Brain pericyte (primary cell): Measurements from ENCODE around the gene GPC5.

Experiments
- DNase-seq: peaks from one replicate; pipeline ENCODE4 v3.0.0-alpha.2; 2012; ENCODE audit warnings: low read depth, low spot score

Gene GPC5

DNA sequence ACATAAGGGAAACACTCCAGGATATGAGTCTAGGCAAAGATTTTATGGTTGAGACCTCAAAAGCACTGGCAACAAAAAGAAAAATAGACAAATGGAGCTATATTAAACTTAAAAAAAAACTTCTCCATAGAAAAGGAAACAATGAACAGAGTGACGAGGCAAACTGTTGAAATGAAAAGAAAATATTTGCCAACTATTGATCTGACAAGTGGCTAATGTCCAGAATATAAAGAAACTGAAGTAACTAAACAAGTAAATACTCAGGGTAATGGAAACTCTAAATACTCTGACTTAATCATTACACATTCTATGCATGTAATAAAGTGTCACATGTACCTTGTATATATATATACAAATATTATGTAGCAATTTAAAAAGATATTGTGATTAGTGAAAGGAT, 562.5 kb downstream of the GPC5 start:
- no peak for DNase-seq

DNA sequence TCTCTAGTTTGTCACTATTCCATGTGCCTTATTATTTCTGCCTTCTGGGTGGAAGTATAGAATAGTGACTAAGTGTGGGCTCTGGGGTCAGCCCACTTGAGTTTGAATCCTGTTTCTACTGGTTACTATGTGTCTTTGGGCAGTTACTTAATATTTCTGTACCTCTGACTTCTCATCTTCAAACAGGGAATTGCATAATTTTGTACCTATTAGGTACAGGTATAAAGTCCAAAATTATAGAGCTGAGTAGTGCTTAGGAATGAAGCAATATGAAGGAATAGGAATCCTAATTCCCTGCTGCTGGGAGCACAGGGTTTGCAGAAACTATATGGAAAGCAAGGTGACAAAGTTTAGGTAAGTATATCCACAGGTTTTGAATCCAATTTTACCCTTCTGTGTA, 564.5 kb downstream of the GPC5 start:
- no peak for DNase-seq

DNA sequence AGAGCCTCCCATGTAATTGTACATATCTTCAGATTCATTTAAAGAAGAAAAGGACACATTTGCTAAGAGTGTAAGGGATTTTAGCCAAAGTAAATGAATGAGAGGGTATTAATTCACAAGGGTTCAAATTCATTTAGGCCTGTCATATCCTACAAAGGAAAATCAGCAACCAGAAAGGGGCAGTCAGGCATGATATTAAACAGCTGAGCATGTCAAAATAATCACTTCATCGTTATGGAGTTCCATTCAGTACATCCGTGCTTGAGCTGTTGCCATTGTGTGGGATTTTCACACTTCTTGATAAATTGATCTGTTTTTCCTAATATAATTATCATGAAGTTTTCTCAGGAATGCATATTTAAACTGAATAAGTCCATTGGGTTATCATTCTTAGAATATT, 567.1 kb downstream of the GPC5 start:
- no peak for DNase-seq

DNA sequence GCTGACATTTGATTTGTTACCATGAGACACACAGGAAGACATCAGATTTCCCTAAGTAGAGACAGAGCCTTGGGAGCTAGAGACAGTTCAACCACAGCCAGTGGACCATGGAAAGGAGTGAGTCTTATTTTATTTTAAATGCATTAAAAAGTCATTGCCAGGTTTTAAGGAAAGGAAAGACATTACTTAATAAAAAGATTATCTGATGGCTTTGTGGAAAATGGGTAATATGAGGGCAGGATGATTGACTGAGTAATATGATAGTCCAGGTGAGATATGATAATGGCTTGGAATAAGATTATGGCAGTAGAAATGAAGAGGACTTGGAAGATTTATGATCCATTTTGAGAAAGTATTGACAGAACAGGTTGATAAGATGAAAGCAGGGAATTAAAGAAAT, 580.1 kb downstream of the GPC5 start:
- DNase-seq, result no peak

DNA sequence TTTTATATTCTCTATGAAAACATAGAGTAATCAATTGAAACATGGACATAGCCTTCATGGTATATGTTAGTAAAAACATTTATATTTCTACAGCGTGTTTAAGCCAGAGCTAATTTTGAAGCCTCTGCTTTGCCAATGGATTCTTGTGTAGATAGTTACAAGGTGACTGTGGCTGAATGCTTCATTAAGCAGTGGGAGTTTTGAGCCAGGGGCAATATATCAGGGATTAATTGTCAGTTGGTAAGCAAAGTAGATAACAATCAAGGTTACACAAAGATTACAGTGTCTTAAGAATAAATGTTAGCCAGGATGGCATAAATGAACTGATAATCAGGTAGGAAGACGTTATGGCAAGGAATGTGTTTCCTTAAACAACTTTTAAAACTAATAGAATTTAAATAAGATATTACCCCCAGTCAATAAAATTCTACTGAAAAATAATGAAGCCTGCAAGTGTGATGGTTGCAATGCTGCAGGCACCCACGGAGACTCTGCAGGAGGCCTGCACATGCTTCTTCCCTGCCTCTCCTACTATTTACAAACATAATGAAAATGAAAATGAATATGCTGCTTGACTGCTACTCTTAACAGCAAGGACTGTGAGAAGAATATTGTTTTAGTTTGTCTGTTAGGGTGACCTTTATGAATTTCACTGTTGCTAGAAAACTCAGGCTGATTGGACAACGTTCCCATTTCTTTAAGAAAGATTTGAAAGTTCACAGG, 588.5 kb downstream of the GPC5 start:
- no peak for DNase-seq

DNA sequence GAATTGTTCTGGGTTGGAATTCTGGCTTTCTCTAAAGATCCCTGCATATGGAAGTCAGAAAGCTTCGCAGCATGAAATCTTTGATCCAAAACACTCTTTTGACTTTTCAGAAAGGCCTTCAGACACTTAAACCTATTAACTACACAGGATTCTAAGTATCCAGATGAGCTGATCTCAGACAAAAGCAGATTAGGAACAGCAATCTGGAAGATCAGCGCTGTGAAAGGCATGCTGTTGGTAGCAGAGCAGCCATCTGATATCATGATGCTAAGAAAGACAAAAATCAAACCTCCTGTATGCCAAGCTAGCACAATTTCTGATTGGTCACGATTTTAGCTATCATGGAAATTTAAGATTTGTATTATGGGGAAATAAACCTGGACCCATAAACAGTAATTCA, 589.9 kb downstream of the GPC5 start:
- DNase-seq, result no peak

DNA sequence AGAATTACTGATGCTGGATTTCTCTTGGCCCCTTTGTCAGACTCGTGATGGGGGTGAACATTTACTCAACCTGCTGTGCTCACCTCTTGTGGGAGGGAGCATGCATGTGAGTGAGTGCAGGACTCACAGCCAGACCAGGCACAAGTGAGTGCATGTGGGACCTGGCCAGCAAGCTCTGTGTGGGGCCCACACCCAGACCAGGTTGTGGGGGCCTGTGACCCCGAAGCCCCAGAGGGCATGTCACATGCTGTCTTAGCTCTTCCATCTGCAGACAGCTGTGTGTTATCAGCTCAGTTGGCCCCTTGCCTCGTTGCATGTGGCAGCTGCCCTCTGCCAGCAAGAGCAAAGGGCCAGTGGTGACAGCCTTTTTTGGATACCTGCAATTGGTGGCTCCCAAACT, 614.4 kb downstream of the GPC5 start:
- DNase-seq, result no peak

DNA sequence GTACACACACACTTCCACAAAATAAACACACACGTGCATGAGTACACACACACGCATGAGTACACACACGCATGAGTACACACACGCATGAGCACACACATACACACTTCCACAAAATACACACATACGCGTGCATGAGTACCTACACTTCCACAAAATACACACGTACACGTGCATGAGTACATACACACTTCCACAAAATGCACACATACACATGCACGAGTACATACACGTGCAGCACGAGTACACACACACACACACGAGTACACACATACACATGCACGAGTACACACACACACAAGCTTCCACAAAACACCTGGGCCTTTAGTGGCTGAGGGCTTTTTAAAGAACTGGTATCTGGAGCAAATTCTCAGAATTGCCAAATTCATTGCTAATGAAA, 619.3 kb downstream of the GPC5 start:
- no peak for DNase-seq

DNA sequence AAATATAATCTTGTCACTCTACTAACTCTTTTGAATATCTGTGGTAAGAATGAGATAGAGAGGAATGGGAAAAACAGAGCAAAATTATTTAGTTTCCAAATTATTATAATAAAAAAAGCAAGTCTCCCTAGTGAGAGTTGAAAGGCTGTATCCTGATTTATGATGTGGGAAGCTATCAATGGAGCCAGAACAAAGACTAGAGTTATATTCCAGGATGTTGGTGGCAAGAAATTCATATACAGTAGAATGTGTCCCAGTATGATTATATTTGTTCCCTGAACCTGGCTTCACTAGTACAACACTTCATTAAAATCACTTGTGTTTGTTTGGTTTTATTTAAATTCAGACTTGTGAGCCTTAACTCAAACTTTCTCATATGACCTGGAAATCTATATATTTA, 630.3 kb downstream of the GPC5 start:
- no peak for DNase-seq

DNA sequence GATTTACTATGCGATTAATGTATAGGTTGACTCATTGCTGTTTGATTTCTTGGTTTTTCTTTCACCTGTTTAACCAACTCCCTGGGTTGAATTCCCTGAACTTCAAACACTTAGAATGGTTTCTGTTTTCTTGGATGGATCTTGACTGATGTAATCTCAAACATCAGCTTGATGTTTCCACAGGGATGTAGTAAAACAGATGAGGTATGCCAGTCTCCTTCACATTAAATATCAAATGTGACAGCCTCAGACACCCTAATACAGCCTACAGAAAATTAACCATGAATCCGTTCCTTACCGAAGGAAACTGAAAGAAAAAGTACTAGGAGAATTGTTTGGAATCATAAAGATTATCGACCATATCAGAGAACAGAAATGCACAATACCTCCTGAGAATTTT, 631.2 kb downstream of the GPC5 start:
- no peak for DNase-seq

DNA sequence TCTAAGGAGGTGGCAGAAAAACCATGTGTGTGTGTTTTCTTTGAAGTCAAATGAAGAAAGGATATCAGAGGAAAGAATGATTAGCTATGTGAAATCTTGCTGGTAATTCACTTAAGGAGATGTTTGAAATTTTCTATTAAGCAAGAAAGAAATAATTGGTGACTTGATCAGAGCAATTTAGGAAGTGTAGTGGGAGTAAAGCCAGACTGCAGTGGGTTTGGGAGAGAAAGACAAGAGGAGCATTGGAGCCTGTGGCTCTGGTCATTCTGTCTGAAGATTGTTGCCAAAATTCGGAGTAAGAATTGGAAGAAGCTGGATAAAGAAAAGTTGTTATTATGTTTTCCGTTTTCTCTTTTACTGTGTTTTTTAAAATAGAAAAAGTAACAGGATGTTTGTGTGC, 640.5 kb downstream of the GPC5 start:
- DNase-seq, result no peak

DNA sequence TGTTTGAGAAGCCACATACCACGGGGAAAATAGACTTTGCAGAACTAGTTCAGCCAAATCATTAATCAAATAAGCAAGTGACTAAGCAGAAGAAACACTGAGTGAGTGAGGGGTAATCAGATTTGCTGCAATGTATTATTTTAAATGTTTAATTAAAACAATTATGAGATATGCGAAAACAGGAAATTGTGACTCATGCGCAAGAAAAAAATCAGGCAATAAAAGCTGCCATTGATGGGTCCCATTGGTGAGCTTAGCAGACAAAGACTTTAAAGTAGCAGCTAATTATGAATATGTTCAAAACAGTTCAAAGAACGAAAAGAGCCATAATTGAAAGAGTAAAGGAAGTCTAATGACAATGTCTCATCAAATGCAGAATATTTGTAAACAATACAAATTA, 644.1 kb downstream of the GPC5 start:
- DNase-seq, result no peak

DNA sequence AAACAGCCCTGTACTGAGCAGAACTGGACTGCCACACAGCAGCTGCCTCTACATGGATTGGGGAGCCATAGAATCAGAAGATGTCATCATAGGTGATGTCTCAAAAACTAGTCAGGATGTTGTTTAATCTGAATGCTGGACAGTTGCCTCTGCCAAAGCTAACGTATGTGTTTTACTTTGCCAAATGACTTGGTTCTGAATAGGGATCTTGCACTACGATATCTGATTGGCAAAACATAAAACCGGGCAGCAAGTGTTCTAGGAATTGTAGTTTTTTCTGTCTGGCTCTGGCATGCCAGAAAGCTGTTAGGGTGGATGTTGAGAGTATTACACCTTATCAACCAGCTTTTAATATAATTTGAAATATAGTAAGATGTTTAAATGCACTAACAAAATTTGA, 645.9 kb downstream of the GPC5 start:
- no peak for DNase-seq

DNA sequence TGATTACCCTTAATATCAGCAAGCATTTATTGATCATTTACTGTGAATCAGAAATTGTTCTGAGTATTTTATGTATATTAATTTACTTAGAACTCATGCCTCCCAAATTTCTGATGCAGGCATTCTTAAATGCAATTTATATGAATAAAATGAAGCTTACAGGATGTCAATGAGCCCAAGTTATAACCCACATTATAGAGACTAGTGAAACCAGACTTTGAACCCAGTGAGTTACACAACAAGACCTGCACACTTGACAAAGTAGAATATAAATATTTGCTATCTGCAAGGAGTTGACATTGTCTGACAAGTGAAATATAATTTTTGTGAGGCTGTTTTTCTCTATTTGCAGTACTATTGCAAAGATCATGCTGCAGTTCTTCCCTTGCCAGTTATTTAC, 656.0 kb downstream of the GPC5 start:
- no peak for DNase-seq

DNA sequence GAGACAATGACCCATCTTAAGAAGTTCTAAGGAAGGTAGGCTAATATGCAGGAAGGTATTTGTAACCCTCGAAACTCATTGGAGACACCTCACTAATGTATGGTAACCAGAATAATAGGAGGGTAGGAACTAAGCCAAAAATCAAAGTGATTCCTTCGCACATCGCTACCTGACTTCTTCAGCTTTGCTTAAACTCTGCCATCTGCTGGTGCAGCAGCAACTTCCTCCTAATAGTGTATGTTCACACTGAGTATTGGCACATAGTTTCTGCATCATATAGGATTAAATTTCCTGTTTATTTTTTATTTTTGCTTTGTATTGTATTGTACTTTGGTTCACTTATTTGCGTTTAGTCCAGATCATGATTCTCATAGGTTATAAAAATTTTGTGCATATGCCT, 676.2 kb downstream of the GPC5 start:
- DNase-seq, result no peak

DNA sequence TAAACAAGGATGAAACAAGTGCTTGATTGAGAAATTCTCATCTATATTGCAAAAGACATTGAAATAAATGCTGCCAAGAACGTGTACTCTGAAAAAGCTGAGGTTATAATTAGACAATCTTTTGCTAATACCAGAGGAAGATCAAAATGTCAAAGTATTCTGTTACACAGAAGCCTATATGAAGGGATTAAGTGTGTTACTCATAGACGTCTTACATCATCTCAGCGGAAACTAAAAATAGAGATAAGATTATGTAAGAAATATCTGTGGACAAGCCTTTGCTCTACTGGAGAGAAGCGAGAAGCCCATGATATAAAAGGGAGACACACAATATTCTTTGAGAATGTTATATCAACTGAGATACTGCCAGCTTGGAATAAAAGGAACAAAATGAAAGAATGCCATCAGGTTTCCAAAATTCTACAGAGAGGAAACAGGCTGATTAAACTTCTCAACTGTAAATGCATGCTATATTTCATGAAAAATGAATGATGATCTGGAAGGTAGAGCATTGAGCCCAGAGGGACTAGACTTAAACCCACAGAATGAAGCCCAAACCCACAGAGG, 699.0 kb downstream of the GPC5 start:
- DNase-seq, result no peak

DNA sequence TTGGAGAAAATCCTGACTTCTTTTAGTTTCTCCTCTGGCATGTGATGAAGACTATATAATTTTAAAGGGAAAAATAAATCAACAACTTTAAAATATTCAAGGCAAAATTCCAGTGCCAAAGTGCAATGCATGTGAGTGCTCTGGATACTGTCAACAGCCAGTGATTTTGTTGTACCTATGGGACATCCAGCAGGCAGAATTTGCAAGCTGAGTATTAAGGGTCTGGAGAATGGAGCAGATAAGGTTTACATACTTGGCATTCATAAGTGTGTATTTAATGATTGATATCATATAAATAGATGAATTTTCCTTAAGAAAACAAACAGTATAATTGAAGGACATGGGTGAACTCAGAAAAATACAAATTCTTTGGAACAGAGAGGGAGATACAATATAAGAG, 703.4 kb downstream of the GPC5 start:
- DNase-seq, result no peak

DNA sequence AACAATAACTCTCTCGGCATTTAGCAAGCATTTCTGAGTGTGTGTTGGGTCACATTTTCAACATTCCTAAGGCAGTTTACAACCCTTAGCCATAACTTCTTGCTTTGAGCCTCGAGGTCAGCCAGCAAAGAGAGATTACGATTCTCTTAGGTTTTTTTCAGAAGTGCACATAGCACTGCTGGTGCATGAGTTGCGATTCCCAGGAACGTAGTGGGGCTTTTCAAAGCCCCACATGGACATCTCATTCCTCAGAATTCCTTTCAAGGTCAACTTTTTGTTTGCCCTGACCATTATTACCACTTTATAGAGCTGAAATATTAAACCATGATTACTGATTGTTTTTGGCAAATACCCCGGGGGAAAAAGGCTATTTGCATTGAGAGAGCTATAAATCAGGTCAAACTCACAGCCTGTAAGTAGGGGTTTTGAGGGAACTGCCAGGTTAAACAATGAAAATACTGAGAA, 705.3 kb downstream of the GPC5 start:
- no peak for DNase-seq

DNA sequence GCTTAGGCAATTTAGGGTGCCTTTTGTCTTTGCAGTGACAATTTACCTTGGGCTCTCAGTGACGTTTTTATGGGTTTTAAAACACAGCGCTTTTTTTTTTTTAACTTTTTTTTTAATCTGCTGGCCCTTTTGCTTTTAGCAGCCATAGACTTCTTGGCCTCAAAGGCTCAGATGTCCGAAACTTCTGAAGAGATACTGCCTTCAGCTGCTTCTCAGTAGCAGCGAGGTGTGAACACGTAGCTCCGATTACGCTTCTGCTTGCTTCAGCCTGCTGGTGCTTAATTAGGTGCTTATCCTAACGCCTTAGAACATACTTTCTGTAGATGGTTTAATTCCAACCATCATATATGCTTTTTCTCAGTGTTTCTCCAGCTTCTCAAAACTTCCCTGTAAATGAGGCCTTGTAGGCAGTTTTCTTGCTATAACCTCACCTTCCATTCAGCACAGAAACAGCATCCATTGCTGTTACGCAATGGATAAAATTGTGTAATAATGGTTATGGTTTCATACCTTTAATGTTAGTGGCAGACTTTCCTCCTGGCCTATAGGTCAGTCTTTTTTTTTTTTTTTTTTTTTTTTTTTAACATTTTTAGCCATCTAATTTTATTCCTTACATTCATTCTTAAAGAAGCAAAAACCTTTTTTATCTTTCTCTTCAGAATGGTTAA, 723.9 kb downstream of the GPC5 start:
- no peak for DNase-seq

DNA sequence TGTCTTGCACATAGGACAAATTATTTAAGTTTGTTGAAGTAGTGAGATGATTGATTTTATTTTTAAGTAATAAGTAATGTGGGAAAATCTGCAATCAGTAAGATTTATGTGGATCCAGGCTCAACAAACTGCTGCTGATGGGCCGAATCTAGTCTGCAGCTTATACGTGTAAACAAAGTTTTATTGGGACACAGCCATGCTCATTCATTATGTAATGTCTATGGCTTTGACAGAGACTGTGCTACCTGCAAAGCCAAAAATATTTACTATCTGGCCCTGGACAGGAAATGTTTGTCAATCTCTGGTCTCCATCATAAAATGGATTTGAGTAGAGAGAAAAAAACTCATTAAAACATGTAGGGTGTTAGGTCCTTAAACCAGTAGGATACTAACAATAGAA, 728.0 kb downstream of the GPC5 start:
- no peak for DNase-seq

DNA sequence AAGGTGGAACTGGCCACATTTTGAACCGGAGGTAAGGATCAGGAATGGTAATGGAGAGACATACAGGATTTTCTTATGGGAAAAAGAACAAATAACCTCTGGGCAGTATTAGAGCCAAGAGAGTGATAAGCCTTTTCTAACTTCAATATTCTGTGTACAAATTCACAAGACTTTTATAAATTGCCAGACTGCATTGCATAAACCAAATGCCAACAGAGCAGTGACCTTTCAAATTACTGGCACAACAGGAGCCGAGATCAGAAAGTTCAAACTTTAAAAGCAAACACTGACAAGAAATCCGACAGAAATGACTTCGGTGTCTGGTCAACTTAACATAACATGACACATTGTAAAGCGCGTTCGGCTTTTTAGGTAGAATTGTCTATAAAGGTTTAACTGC, 737.1 kb downstream of the GPC5 start:
- DNase-seq, result no peak

DNA sequence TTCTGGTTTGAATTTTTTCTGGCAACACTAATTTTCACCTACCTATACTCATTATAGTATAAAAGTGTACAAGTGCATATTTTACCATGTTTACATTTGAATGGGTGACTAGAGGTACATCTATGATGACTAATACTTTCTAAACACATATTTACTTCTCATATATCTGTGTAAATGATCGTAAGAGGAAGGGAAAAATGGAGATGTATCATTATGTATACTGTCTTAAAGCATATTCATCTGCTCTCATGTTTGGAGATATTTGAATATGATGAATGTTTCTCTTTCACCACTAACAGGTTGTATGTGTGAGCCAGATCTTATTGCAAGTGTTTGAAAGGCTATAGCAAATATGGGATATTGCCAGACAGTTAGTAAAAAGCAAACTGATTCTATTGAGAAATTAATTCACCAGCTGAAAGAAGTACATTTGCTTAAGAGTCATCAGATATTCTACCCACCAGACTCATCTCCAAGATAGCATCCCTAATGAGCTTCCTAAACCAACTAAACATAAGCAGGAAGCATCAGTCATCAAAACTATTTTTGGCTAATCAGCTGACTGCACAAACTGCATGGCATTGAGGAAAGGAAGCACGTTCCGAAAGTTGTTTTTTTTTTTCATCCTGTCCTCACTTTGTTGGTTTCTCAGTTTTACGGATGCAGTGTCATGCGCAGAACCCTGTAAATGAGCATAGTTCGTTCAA, 738.2 kb downstream of the GPC5 start:
- DNase-seq, result no peak

DNA sequence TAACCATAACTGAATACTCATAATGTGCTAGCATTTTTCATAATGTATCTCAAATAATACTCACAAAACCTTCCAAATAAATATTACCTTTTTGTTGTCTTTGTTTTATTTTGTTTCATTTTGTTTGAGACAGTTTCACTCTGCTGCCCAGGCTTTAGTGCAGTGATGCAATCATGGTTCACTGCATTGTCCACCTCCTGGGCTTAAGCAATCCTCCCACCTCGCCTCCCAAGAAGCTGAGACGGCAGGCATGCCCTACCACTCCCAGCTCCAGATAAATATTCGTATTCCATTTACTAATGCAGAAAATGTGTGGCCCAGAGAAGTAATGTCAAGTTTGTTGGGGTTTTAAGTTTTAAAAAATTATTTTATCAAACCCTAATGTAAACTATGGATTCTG, 739.1 kb downstream of the GPC5 start:
- no peak for DNase-seq
